Stomach (tissue), 9 donors: ENCODE data around the gene MAP7. TPM values are rescaled to one million over a fixed set of nuclear protein-coding genes. Genes with fewer than 3 reads are reported as not detected.
"Not testable (repeated sequence)": the region's sequence is repeated elsewhere in the genome, so short reads cannot be mapped to it uniquely, and the experiment has no call there.

Source experiments
- DNase-seq, 2 donors: peaks; one replicate each; pipeline versions ENCODE4 v3.0.0 to v3.0.0-alpha.2; 2013 to 2019
- H3K27ac ChIP-seq, 5 donors: fragments of 200-600 bp in 4 of 5; sonication (generic) in 4 of 5; one replicate each; pipeline ENCODE4 v1.5.1; 2013 to 2019; ENCODE audit warnings: mild to moderate bottlenecking in 1 of 5, moderate library complexity in 1 of 5
- H3K27me3 ChIP-seq, 3 donors: fragments of 200-600 bp; sonication (generic); one replicate each; pipeline ENCODE4 v1.5.1; 2017 to 2019; ENCODE audit warnings: mixed run types in 1 of 3
- H3K36me3 ChIP-seq, 4 donors: fragments of 200-600 bp; sonication (generic); 1 replicate in 3 of 4; 2 replicates in 1 of 4; pipeline ENCODE4 v1.5.1; 2016 to 2019
- H3K4me1 ChIP-seq, 4 donors: fragments of 200-600 bp; sonication (generic); one replicate each; pipeline ENCODE4 v1.5.1; 2016 to 2019
- H3K4me3 ChIP-seq, 4 donors: fragments of 200-600 bp; sonication (generic) in 3 of 4; one replicate each; pipeline ENCODE4 v1.5.1; 2016 to 2019; ENCODE audit warnings: mild to moderate bottlenecking in 1 of 4
- H3K9me3 ChIP-seq, 4 donors: fragments of 200-600 bp; sonication (generic); one replicate each; pipeline ENCODE4 v1.5.1; 2016 to 2019
- EP300 ChIP-seq: sonication (generic); formaldehyde crosslinking; IDR thresholded peaks from one replicate; pipeline ENCODE4 v1.6.1; 2017; ENCODE audit warnings: antibody characterized with exemption
- POLR2A ChIP-seq, 4 donors: fragments of 450-650 bp; IDR thresholded peaks; one replicate each; pipeline ENCODE4 v1.6.1; 2016; ENCODE audit warnings: antibody characterized with exemption in 4 of 4, control low read depth in 2 of 4, mild to moderate bottlenecking in 1 of 4, moderate library complexity in 1 of 4
- POLR2AphosphoS5 ChIP-seq, 3 donors: sonication (generic); formaldehyde crosslinking; IDR thresholded peaks; one replicate each; pipeline ENCODE4 v1.6.1; 2016; ENCODE audit warnings: antibody characterized with exemption in 3 of 3
- WGBS, 5 donors: extraction: QIAGEN DNeasy Blood & Tissue Kit in 3 of 5; methylation state at CpG; one replicate each; pipeline versions ENCODE4 v1.1.5 to v1.1.7; 2013 to 2018; 5-methylcytosine and 5-hydroxymethylcytosine counted together
- intact Hi-C: fragments of 100-400 bp; cut with DNase I; formaldehyde crosslinking; loops from one replicate; pipeline ENCODE4 v1.15.1; 2023; ENCODE audit warnings: low total_unique reads
- polyA plus RNA-seq, 3 donors: library from polyadenylated mRNA; stranded (reverse); fragments of 200-250 nt; gene quantifications; one replicate each; pipeline ENCODE4 v1.2.3, GENCODE V29; 2013
- total RNA-seq, 5 donors: library from RNA; depleted of rRNA; stranded (reverse); fragments of >200 nt; gene quantifications; one replicate each; pipeline versions ENCODE4 v1.1.0 to v1.2.3, GENCODE V29; 2014 to 2016
- TF ChIP-seq, protein P1 (sequence below), 7 experiments: fragments of 450-650 bp in 4 of 7; fragments of 200-600 bp in 3 of 7; sonication (generic) in 3 of 7; IDR thresholded peaks; one replicate each; pipeline ENCODE4 v1.5.1; 2016 to 2019; ENCODE audit warnings: antibody characterized with exemption in 7 of 7, control low read depth in 2 of 7, mild to moderate bottlenecking in 1 of 7
- donor health status: healthy with polysubstance abuse.
- donor health status: Bipolar disorder and iron deficiency.
- donor health status: healthy.

The MAP7 gene
- total and polyA plus RNA-seq, 8 donors, result 2.3 to 28.3 (median 9.7) TPM

DNA sequence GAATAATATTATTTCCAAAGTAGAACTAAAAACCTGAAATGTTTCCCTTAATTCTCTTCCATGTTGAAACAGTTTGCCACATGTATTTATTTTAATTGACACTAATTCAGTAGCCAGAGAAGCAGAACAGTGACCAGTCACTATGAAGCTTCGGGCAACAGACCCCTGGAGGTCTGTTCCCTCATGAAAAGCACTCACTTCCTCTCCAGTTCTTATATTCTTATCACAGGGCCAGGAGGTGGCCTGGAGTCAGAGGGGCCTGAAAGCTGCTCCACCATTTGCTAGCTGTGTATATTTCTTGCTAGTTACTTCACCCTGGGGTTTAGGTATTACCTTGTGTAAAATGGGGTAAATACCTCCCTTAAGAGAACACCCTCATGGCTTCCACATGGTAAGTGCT lies 49.1 kb downstream of the MAP7 start:
- Histone ChIP-seq H3K4me3 (no peak overlapping the region), H3K36me3 (no peaks in the 10 kb centered on the region), H3K27me3 (no peaks in the 10 kb centered on the region), H3K27ac (no peak overlapping the region), H3K4me1 (no peaks in the 10 kb centered on the region), H3K9me3 (no peaks in the 10 kb centered on the region)
- intact Hi-C loops, result no loop called here
- DNase-seq, result no peak
- TF ChIP-seq POLR2A (IDR thresholded peaks at IDR 0.05) (no peak), EP300 (no peak), POLR2AphosphoS5 (IDR thresholded peaks at IDR 0.05) (no peak)
- TF ChIP-seq, protein P1, sequence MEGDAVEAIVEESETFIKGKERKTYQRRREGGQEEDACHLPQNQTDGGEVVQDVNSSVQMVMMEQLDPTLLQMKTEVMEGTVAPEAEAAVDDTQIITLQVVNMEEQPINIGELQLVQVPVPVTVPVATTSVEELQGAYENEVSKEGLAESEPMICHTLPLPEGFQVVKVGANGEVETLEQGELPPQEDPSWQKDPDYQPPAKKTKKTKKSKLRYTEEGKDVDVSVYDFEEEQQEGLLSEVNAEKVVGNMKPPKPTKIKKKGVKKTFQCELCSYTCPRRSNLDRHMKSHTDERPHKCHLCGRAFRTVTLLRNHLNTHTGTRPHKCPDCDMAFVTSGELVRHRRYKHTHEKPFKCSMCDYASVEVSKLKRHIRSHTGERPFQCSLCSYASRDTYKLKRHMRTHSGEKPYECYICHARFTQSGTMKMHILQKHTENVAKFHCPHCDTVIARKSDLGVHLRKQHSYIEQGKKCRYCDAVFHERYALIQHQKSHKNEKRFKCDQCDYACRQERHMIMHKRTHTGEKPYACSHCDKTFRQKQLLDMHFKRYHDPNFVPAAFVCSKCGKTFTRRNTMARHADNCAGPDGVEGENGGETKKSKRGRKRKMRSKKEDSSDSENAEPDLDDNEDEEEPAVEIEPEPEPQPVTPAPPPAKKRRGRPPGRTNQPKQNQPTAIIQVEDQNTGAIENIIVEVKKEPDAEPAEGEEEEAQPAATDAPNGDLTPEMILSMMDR (IDR thresholded peaks at IDR 0.05), result no peak
- WGBS, 5 donors, result 59 to 95% (median 87%) methylated on average over 1 of the region's 1 CpG

GRCh38 chr6:136500414-136500813 lies 49.8 kb downstream of the MAP7 start:
- Histone ChIP-seq H3K4me1 (no peaks in the 10 kb centered on the region), H3K27ac (no peak overlapping the region), H3K4me3 (no peak overlapping the region), H3K27me3 (no peaks in the 10 kb centered on the region), H3K9me3 (no peaks in the 10 kb centered on the region), H3K36me3 (no peaks in the 10 kb centered on the region)
- intact Hi-C loops, result no loop called here
- no peak for DNase-seq
- TF ChIP-seq EP300, result no peak
- TF ChIP-seq, protein P1 (IDR thresholded peaks at IDR 0.05), result no peak
- TF ChIP-seq POLR2AphosphoS5 (IDR thresholded peaks at IDR 0.05), result no peak
- TF ChIP-seq POLR2A (IDR thresholded peaks at IDR 0.05), result no peak
- WGBS, 5 donors, result 81 to 88% (median 84%) methylated on average over 5 of the region's 5 CpGs

- no peak overlapping the region for H3K27ac ChIP-seq
Measured at GRCh38 chr6:136499370-136499769, 50.9 kb downstream of the MAP7 start.

DNA sequence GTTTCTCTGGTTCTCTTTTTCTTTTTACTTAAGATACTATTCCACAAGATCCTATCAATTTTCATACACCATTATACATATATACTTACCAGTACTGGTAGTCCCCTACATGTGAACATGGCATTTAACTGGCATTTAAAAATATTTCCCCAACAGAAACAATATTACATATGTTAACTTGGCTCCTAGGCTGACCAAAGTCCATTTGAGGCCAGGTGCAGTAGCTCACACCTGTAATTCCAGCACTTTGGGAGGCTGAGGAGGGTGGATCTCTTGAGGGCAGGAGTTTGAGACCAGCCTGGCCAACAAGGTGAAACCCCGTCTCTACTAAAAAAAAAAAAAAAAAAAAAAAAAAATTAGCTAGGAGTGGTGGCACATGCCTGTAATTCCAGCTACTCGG lies 53.8 kb downstream of the MAP7 start:
- 75 to 98% (median 91%) methylated on average over 2 of the region's 2 CpGs for WGBS, 5 donors
- H3K27me3 ChIP-seq, H3K9me3 ChIP-seq, H3K27ac ChIP-seq, DNase-seq, intact Hi-C loops, H3K4me3 ChIP-seq, H3K4me1 ChIP-seq, H3K36me3 ChIP-seq: not testable (repeated sequence)

More at GRCh38 chr6:136499370-136499769, 50.9 kb downstream of the MAP7 start:
- H3K4me1 ChIP-seq, result no peaks in the 10 kb centered on the region
- no peak for TF ChIP-seq POLR2AphosphoS5 (IDR thresholded peaks at IDR 0.05)
- no peak for TF ChIP-seq POLR2A (IDR thresholded peaks at IDR 0.05)
- no peak for TF ChIP-seq EP300
- TF ChIP-seq, protein P1 (IDR thresholded peaks at IDR 0.05), result no peak
- 76 to 89% (median 79%) methylated on average over 3 of the region's 3 CpGs for WGBS, 5 donors
- intact Hi-C loops, result no loop called here
- no peaks in the 10 kb centered on the region for H3K27me3 ChIP-seq
- no peak for DNase-seq
- H3K36me3 ChIP-seq, result no peaks in the 10 kb centered on the region
- no peak overlapping the region for H3K4me3 ChIP-seq
- H3K9me3 ChIP-seq, result no peaks in the 10 kb centered on the region

DNA sequence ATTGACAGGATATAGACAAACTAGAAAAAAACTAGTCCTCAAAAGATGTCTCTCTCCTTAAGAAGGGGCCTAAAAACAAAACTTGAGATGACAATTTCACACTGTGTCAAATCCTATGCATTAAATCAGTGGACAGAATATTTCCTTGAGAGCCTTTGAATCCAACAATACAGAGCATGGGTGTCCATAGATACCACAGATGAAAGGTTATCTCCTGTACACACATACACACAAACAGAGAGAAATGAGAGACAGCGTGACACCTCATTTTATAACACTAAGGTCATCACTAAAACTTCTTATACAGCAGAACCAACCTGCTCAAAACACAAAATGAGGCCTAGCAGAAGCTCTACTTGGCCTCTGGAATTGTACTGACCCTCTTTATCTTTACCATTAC lies 55.5 kb downstream of the MAP7 start:
- WGBS, 5 donors, result 30 to 76% (median 56%) methylated on average over 1 of the region's 1 CpG

More for the DNA sequence above, 55.5 kb downstream of the MAP7 start:
- Histone ChIP-seq H3K4me1 (no peaks in the 10 kb centered on the region), H3K9me3 (no peaks in the 10 kb centered on the region), H3K36me3 (no peaks in the 10 kb centered on the region), H3K27ac (no peak overlapping the region), H3K4me3 (no peak overlapping the region), H3K27me3 (no peaks in the 10 kb centered on the region)
- TF ChIP-seq EP300, result no peak
- TF ChIP-seq POLR2AphosphoS5 (IDR thresholded peaks at IDR 0.05), result no peak
- no peak for TF ChIP-seq POLR2A (IDR thresholded peaks at IDR 0.05)
- TF ChIP-seq, protein P1 (IDR thresholded peaks at IDR 0.05), result no peak
- no peak for DNase-seq
- intact Hi-C loops, result no loop called here
